Activated CD8-positive, alpha-beta memory T cell treated with anti-CD3 and anti-CD28 coated beads, Interleukin-2, amount 50 U/mL, for 24 hours (primary cell): ENCODE data around the gene C22orf23.

Experiments used
- DNase-seq: peaks from one replicate; pipeline ENCODE4 v3.0.0-alpha.2; 2020; ENCODE audit errors: extremely low read depth

C22orf23 gene

DNA sequence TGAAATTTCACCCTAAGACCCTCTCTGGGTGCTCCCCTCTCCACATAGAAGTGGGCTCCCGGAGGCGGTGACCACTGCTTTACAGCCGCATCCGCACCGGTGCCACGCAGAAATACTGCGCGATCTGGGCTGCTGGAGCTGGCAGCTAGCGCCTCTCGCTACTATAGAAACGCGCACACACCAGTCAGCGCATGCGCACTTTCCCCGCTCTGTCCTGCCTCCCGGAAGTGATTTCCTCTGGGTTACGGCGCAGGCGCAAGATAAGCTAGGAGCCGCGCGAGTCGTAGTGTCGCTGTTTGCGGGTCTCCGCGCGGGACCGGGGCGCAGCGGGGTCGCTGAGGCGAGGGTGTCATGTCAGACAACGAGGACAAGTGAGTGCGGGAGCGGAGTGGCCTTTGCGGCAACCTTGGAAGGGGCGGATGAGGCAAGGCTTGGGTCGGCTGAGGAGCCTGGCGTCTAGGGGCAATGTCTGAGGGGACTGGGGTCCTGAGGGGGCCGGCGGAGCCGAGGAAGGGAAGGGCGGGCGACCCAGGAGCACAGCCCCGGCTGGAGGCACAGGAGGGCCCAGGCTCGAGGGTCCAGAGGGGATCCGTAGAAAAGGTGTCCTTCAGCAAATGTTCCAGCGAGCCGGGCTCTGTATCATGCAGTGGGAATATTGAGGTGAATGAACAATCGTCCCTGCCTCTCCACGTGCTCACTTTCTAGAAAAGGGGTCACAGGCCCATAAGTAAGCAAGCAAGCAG is at the start of gene C22orf23, which contains the start of gene POLR2F:
Gene C22orf23, minus strand, starts transcription at position 165 of the 743 bp plus-strand sequence. CDS start 452 bp downstream, outside the sequence.
Gene POLR2F, plus strand, starts transcription at position 263 of the 743 bp plus-strand sequence. Its CDS starts 89 bp downstream, at position 352.
- DNase-seq, result peak; percentile 93

DNA sequence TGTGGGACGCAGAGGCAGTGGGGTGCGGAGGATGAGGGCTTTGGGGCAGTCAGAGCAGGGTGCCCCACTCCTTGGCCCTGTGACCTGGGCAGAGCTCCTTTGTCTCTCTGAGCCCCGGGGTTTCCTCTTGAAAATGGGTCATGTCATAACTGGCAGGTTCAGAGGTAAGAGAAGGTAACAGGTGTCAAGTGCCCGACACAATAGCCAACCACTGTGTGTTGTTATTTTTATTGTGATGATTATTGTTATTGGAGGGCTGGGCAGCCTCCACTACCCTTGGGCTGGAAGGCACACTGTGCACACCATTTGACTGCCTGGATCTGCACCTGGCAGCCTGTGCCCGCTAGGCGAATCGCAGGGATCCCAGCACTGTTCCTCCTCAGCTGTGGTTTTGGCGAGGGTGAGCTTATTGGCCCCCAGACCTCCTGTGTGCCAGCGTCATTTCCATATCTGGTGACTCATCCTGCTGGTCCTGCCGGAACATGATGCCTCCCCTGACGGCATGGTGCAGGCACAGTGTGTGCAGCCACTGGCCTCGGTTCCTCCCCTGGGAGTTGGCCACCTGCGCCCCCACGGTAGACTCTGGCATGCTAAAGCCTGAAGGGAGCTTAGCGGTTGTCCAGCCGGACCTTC is 46.4 kb upstream of the C22orf23 start:
- DNase-seq, result no peak

DNA sequence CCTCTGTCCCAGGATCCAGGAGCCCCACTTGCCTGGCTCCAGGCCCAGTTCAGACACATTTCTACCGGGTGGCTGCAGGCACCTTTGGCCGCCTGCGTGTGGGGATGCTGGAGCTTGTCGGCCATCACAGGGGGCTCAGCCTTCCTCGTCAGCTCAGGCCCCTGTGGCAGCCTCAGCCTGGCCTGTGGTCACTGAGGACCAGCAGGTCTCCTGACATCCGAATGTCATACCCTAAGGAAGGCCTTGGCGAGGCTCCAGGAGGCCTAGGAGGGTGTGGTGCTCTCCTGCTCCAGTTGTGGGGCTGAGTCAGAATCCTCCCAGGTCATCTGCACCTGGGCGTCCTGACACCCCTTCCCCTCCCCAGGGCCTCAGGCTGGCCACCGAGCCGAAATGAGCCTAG is 45.8 kb upstream of the C22orf23 start:
- no peak for DNase-seq

DNA sequence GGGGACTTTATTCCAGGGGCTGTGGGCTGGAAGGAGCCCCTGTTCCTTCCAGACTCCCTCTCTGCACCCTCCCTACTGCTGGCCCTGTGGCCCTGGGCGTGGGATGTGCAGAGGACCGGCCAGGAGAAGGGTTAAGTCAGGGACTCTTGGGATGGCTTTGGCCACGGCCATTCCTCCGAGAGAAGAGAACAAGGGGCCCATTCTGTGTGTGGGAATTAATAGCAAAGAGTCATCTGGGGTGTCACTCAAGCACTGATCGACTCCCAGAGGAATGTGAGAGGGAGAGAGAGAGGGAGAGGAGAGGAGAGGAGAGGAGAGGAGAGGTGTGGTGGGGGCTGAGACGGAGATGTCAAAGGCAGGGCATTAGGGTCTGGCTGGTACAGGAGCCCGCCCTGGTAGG is 45.1 kb upstream of the C22orf23 start:
- no peak for DNase-seq

DNA sequence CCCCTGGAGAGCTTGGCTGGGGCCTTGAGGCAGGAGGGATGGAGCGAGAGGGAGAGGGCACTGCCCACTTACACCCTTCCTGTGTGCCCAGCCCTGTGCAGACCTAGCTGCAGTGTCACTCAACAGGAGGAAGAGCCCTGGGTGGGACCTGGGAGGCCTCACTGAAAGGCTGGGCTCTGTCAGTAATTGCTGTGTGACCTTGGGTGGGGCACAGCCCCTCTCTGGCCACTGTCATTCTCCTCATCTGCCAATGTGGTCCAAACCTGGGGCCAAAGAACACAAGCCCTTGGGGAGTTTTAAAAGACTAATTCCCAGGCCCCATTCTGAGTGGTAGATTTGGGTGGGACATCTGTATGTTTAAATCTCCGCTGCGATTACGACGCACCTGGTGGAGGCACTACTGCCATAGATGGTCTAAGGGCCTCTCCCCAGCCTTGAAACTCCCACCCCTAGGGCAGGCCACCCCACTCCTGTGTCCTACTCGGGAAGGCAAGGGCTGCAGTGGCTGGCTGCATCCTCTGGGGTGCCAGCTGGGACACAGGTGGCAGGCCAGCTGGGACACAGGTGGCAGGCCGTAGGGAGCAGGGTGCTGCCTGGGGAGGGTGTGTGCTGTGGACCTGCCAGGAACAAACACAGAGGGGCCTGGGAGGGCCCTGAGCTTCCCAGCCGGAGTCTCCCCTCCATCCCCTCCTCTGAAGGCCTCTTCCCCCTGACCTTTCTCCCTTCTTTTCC is 43.3 kb upstream of the C22orf23 start:
- no peak for DNase-seq

DNA sequence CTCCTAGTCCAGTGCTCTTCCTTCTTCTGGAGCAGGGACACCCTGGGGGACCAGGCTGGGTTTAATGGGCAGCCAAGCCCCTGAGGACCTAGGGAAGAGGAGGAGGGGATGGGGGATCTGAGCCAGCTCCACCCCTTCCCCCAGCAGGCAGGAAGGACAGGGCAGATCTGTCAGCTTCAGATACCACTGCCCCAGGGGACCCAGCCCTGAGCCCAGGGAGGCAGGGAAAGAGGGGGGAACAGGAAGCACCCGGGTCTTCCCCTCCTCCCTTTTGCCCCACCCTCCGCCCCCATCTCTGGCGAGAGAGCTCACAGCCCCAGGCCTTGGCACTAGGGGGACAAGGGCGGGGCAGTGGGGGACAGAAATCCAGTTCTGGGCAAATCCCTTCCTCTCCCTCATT is 42.7 kb upstream of the C22orf23 start:
- no peak for DNase-seq

DNA sequence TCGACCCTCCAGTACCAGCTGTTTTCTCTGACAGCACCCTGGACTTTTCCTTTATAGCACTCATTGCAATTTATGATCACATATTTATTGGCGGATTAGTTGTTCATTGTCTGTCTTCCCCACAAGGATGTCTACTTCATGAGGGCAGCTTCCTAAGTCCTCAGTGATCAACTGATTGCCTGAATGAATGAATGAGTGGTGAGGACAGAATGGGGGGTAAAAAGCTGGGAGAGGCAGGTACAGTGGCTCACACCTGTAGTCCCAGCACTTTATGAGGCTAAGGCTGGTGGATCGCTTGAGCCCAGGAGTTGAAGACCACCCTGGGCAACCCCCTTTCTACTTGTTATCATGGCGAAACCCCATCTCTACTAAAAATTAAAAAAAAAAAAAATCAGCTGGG is 42.1 kb upstream of the C22orf23 start:
- DNase-seq, result no peak

DNA sequence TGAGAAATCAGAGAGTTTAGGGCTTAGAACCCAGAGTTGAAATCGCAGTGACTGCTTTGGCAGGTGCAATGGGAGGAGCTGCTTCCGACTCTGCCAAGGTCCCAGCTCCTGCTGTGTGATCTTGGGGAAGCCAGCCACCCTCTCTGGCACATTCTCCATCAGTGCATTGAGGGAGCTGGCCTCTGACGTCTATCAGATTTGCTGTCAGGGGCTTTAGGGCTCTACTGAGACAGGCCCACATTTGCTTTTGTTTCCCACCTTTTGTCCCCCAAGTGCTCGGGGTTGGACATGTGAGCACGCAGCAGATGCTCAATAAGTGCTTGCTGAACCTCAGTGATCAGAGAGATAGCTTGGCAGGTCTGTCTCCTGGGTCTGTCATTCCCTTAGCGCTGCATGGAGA is 41.6 kb upstream of the C22orf23 start:
- no peak for DNase-seq

DNA sequence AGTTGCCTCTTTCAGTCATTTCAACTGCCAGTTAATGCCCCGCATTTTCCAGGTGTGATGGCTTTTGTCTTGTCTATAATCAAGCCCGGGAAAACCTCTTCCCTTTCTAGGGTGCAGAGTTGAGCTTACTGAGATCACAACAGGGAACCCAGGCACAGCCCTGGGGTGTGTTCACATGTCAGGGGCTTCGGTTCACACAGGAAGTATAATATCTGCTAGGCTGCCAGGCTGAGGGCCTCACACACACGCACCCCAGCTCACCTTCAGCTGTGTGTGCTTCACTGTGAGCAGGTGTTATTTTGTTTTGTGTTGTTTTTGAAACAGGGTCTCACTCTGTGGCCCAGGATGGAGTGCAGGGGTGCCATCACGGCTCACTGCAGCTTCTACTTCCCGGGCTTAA is 40.6 kb upstream of the C22orf23 start:
- DNase-seq, result no peak

DNA sequence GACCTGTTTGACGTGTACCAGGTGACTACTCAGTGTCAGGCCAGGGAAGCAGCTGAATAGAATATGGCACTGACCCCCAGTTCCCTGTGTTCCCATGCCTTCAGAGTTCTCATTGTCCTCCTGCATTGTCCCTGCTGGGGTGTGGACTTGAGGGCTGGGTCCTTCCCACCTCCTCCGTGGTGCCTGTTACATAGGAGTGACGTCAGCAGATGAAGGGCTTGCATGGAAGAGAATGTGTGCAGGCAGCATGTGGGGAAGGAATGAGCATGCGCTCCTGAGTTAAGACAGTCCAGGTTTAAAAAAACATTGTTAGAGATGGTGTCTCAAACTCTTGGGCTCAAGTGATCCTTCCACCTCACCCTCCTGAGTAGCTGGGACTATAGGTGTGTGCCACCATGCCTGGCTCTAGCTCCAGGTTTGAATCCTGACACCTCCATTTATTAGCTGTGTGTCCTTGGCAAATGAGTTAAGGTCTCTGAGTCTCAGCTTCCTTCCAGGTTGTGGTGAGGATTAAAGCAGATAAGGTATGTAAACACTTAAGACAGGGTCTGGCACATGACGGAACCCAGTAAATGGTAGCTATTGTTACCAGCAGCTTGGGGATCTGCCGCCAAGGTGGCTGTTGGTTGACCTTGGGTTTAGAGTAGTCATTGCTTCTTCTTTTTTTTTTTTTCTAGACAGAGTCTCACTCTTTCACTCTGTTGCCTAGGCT is 38.5 kb upstream of the C22orf23 start:
- DNase-seq, result no peak

DNA sequence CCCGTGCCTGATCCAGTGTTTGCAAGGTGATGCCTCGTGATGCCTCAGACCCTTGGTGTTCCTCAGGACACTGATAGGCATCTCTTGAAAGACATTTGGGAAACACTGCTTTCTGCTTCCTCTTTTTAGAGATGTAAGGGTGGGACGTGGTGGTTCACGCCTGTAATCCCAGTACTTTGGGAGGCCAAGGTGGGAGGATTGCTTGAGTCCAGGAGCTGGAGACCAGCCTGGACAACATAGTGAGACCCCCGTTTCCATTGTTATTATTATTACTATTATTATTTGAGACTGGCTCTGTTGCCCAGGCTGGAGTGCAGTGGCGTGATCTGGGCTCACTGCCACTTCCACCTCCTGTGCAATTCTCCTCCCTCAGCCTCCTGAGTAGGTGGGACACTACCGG is 37.5 kb upstream of the C22orf23 start:
- DNase-seq, result no peak

DNA sequence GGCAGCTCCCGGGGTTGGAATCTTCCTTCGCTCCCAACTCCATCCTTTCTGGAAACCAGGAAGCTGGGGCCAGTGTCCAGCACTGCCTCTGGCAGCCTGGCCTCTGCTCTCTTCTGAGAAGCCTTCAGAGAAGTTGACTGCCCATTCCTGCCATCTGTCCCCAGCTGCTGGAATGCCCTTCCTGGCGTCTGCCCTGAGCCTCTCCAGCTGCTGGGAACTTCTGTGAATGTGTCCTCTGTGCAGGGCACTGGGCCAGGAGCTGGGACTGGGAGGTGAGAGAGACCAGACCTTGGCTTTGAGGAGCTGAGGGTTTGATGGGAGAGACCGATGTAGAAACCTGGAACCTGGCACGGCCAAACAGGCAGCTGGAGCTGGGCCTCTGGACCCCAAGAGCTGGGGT is 36.9 kb upstream of the C22orf23 start:
- no peak for DNase-seq

DNA sequence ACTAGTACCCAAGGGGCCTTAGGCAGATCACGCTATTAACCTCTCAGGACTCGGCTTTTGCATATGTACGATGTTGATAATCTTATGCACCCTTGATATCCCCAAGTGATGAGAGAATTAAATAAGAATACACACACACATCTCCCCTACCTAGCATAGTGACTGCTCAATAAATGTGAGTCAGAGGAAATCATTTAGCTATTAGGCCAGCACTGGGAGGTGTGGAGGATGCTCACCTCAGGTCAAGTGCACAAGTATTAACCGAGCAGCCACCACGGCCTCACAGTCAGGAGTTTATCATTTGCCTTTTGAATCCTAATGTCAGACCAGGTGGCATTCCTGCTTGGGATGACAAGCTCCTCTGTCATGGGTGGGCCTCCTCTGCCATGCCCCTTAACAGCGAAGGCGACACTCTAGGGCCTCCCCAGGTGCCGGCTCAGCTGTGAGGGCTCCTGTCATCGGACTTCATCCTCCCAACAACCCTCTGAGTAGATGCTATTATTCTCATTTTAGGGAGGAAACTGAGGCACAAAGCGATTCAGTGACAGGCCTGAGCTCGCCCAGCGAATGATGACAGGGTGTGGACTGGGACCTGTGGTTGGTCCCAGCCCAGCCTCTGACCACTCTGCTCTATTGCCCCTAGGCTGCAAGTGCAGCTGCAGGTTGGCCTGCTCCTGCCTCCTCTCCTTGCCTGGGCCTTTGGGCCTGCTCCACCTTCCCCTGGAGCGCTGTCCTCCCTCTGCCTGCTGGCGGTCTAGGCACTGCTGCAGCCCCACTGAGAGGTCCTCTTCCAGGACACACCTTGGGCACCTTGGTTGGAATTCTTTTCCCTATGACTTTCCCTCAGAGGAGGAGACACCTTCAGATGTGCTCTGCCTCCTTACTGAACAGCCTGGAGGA is 36.0 kb upstream of the C22orf23 start:
- no peak for DNase-seq

DNA sequence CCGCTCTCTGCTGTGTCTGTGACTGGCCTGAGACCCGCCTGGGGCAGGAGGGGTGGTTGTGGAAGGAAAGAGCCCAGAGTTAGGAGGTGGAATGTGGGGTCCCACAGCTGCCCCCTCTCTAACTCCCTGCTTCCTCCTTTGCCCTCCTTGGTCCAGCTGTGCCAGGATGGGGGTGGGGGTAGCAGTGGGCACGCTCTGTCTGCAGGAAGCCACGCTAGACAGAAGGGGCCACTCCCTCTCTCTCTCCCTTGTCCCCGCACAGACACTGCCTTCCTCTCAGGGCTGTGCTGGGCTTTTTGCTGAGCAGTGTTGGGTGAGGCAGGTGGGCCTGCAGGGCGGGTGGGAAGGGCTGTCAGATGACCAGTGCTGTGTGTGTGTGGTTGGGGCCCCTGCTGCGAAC is 33.0 kb upstream of the C22orf23 start:
- DNase-seq, result no peak

DNA sequence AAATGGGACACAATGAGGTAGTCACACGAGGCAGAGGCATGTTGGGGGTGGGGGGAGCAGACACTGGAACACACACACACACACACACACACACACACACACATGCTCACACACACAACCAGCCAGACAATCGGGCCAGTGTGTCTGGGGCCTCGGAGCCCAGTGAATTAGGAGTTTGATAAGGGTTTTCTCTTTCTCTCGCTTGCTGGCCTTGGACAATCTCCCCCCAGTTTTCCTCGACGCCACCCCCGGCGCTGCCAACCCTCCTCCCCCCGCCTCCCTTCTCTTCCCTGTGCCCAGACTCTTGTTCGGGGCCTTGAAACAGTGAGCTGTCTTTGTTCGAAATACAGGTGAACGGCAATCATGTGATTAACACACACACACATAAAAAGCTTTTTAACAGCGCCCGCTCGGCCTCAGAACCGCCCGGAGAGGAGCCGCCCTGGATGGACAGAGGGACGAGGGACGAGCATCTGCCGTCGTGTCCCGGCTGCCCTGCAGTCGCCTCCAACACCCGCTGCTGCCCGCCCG is 32.4 kb upstream of the C22orf23 start:
- no peak for DNase-seq

DNA sequence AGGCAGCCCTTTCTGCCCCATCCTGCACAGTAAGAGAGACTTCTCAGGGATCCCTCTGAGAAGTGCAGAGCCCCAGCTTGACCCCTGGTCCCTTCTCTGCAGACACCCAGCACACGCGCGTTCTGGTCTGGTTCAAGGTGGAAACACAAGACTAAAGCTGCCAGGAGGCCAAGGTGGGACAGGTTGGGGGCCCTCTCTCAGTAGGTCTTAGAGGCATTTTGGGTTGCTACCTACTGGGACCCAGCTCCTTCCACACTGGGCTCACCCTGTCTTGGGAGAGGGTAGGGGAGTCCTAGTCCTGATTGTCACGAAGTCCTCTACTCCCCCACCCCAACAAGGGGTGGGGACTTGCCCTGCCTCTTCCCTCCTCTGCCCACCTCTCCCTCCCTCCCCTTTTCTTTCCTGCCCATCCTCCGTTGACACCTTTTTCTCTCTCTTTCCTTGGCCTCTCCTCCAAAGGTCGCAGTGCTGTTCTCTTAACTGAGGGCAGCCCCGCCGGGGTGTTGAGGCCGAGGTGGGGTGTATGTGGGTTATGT is 31.7 kb upstream of the C22orf23 start:
- no peak for DNase-seq

DNA sequence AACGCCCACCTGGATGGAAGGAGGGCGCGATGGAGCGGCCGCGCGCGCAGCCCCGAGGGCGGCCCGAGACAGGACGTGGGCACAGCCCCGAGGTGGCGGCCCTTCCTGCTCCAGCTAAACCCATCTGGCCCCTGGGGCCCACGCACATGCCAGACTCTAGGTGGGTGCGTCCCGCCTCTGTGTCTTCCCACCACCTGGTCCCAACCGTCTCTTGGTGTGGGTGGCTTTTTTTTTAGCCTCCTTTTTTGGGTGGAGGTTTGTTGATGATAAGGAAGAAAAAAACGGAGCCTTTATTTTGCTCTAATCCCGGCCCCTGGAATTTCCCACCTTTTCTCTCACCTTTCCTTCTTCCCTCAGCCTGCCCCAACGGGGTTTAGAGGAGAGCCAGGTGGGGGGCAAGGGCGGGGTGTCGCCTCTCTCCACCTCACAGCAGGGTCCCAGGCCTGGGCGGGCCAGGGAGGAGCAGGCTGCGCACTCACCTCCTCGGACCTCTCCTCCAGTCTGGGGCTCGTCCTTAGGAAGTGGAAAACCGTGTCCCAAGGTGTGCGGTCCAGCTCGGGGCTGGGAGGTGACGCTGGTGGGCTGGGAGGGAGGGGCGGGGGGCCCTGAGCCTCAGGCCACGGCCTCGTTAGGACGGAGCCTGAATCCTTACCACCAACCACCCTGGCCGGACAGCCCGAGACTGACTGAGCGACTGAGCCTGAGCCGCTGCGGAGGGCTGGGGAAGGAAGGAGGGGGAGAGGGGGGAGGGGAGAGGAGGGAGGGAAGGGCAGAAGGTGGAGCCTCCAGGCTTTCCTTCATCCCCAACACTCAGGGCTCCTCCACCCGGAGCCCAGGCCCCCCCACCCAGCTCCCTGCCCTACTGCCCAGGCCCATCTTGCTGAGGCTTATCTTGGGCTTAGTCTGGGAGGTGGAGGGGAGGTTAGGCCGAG is 30.7 kb upstream of the C22orf23 start, which contains the start of gene SOX10:
Gene SOX10, minus strand, starts transcription at position 696 of the 932 bp plus-strand sequence. CDS start 771 bp downstream, outside the sequence.
- no peak for DNase-seq

DNA sequence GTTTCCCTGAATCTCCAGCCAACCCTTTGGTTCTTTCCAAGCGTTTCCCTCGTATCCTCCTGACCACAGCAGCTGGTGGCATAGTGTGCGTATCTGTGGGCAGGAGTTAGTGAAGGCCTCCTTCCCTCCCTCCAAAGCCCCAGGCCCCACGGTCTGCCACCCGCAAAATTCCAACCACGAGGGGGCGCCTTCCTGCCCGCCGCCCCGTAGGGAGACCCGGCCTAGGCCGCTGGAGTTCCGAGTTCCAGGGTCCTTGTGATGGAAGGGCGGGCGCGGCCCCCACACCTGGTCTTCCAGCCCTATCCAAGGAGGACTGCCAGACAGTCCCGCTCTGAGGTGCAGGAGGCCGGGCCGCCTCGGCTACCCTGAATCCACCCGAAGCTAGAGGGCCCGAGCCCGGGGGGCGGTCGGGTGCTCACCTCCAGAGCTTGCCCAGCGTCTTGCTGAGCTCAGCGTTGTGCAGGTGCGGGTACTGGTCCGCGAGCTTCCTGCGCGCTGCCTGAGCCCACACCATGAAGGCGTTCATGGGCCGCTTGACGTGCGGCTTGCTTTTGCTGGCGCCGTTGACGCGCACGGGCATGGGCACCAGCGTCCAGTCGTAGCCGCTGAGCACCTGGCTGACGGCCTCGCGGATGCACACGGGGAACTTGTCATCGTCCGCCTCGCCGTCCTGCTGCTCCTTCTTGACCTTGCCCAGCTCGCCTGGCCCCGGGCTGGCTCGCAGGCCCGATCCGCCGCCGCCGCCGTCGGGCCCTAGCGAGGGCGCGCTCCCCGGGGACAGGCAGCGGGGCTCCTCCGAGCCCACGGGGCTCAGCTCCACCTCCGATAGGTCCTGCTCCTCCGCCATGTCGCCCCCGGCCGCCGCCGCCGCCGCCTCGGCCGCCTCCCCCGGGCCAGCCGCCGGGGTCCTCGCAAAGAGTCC is 29.8 kb upstream of the C22orf23 start:
- no peak for DNase-seq
